ENCODE results near the gene GRID1.

The GRID1 gene

DNA sequence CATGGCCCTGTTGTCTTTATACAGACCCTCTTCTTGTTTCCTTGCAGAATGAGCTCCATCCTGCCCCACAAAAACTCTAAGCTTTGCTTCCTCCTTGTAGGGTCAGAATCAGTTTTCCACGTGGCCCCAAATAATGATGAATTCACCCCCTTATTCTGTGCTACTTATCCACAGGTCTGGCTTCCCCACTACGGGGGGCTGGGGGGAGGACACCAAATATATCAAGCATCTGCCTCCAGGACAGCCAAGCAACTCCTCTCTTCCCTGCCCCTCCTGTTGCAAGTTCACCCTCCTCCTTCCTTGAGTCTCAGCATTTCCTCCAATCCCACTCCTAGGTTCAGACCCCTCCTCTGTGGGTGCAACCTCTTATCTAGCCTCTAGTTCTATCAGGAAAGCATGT is 743.3 kb downstream of the GRID1 start:
- Mint-ChIP-seq H3K9me3 (no peaks in the 10 kb centered on the region), H3K4me1 (peaks cover 3% of the 10 kb centered on the region), H3K4me3 (no peak overlapping the region), H3K27me3 (ENCODE audit: low read depth) (peaks cover 8% of the 10 kb centered on the region), H3K36me3 (ENCODE audit: low read depth) (no peaks in the 10 kb centered on the region), H3K27ac (no peak overlapping the region)
- TF ChIP-seq, protein P1, sequence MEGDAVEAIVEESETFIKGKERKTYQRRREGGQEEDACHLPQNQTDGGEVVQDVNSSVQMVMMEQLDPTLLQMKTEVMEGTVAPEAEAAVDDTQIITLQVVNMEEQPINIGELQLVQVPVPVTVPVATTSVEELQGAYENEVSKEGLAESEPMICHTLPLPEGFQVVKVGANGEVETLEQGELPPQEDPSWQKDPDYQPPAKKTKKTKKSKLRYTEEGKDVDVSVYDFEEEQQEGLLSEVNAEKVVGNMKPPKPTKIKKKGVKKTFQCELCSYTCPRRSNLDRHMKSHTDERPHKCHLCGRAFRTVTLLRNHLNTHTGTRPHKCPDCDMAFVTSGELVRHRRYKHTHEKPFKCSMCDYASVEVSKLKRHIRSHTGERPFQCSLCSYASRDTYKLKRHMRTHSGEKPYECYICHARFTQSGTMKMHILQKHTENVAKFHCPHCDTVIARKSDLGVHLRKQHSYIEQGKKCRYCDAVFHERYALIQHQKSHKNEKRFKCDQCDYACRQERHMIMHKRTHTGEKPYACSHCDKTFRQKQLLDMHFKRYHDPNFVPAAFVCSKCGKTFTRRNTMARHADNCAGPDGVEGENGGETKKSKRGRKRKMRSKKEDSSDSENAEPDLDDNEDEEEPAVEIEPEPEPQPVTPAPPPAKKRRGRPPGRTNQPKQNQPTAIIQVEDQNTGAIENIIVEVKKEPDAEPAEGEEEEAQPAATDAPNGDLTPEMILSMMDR (IDR thresholded peaks at IDR 0.05; ENCODE audit: unreplicated experiment in 3 of 3) = no peak

DNA sequence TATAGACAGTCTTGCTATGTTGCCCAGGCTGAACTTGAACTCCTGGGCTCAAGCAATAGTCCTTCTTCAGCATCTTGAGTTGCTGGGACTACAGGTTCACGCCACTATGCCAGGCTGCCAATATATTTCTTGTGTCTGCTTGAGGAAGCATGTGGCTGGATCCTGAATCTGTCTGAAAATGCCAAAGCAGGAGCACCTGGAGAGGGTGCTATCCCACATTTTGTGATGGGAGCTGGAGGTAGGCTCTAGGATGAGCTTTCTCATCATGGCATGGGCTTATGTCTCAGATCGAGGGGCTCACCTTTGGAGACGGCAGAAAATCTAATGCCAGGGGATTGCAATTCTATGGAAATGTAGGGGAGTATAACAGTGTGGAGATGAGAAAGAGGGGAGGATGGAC is 744.2 kb downstream of the GRID1 start:
- TF ChIP-seq, protein P1 (IDR thresholded peaks at IDR 0.05; ENCODE audit: unreplicated experiment in 3 of 3) = no peak
- Mint-ChIP-seq H3K9me3 (no peaks in the 10 kb centered on the region), H3K27me3 (ENCODE audit: low read depth) (peaks cover 10% of the 10 kb centered on the region), H3K4me1 (peaks cover 7% of the 10 kb centered on the region), H3K4me3 (no peak overlapping the region), H3K27ac (no peak overlapping the region), H3K36me3 (ENCODE audit: low read depth) (no peaks in the 10 kb centered on the region)

DNA sequence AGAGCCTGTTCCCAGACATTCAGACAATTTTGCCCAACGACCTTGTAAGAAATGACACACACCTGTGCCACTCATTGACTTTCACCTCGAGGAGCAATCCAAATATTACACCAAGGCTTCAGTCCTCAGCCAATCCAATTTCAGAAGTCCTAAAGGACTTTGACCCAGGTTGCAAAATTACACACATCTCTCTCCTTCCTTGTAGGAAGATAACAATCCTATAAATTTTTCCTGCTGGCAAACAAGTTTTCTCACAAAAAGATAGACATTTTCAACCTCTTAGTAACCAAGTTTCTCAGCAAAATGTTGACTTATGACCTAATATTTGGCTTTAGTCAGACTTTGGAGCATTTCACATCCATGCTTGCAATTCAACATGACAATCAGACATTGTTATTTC is 745.0 kb downstream of the GRID1 start:
- no peaks in the 10 kb centered on the region for H3K36me3 Mint-ChIP-seq (ENCODE audit: low read depth)
- H3K9me3 Mint-ChIP-seq = no peaks in the 10 kb centered on the region
- TF ChIP-seq, protein P1 (IDR thresholded peaks at IDR 0.05; ENCODE audit: unreplicated experiment in 3 of 3) = no peak
- peaks cover 7% of the 10 kb centered on the region for H3K4me1 Mint-ChIP-seq
- H3K27me3 Mint-ChIP-seq (ENCODE audit: low read depth) = peaks cover 12% of the 10 kb centered on the region
- no peak overlapping the region for H3K4me3 Mint-ChIP-seq
- H3K27ac Mint-ChIP-seq = no peak overlapping the region

DNA sequence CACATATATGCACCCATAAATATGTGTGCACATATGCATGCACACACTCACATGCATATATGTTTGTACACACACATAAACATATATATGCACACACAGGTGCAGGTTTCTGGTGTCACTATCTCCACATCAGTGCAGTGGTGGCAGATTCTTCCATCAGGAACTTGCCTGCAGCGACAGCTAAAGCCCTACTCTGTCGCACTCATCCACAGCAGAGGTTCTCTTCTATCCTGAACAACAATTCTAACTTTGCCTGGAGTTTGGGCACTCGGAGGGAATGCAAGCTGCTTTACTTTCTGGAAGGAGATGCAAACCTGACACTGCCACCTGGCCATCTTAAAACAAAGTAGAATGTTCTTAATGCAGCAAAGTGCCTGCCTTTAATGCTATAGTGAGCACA is 745.8 kb downstream of the GRID1 start:
- H3K9me3 Mint-ChIP-seq = no peaks in the 10 kb centered on the region
- TF ChIP-seq, protein P1 (IDR thresholded peaks at IDR 0.05; ENCODE audit: unreplicated experiment in 3 of 3) = no peak
- H3K4me1 Mint-ChIP-seq = peaks cover 7% of the 10 kb centered on the region
- H3K4me3 Mint-ChIP-seq = no peak overlapping the region
- no peak overlapping the region for H3K27ac Mint-ChIP-seq
- H3K36me3 Mint-ChIP-seq (ENCODE audit: low read depth) = no peaks in the 10 kb centered on the region
- H3K27me3 Mint-ChIP-seq (ENCODE audit: low read depth) = peaks cover 12% of the 10 kb centered on the region

DNA sequence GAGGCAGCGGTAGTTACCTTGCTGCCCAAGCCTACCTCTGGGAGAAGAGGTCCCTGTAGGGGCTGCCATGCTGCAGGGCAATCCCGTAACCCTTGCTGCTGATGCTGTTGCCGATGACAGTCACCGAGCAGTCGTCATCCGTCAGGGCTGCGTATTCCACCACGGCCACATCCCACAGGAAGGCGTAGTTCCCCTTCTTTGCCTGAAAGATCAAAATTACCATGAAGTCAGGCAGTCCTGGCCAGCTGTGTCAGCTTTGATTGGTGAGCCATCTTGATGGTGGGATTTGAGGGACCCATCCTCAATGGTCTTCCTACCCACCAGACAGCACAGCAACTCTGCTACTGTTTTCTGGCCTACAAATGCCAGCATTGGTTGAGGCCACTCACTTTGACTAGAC is 746.8 kb downstream of the GRID1 start:
- H3K4me3 Mint-ChIP-seq = no peak overlapping the region
- no peak overlapping the region for H3K27ac Mint-ChIP-seq
- H3K36me3 Mint-ChIP-seq (ENCODE audit: low read depth) = no peaks in the 10 kb centered on the region
- no peaks in the 10 kb centered on the region for H3K9me3 Mint-ChIP-seq
- H3K4me1 Mint-ChIP-seq = peaks cover 7% of the 10 kb centered on the region
- H3K27me3 Mint-ChIP-seq (ENCODE audit: low read depth) = peaks cover 12% of the 10 kb centered on the region
- TF ChIP-seq, protein P1 (IDR thresholded peaks at IDR 0.05; ENCODE audit: unreplicated experiment in 3 of 3) = no peak

DNA sequence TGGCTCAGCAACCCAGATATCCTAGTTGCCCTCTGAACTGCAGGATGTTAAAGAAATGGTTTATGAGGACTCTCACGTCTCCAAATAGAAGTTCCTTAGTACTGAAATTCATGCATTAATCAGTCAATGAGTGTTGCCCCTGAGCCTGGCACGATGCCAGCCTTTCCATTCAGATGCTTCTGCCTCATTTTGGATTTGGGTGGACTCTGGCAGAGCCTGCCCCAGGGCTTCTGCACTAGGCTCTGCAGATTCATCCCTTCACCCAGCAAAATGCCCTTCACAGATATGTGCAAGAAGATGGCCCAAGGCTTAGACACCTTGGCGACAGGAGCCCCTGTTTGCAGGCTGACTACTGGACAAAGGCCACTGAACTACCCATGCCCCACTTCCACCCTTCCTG is 747.8 kb downstream of the GRID1 start:
- Mint-ChIP-seq H3K27ac (no peak overlapping the region), H3K4me3 (no peak overlapping the region), H3K9me3 (no peaks in the 10 kb centered on the region)

More for the DNA sequence above, 747.8 kb downstream of the GRID1 start:
- Mint-ChIP-seq H3K36me3 (ENCODE audit: low read depth) (no peaks in the 10 kb centered on the region), H3K4me1 (peaks cover 7% of the 10 kb centered on the region), H3K27me3 (ENCODE audit: low read depth) (peaks cover 15% of the 10 kb centered on the region)
- TF ChIP-seq, protein P1 (IDR thresholded peaks at IDR 0.05; ENCODE audit: unreplicated experiment in 3 of 3) = no peak

Measured in nephron (organoid).